Stomach (tissue), 4 donors: ENCODE measurements around the gene NOSTRIN.

Experiments used
- CTCF ChIP-seq, 7 experiments: fragments of 450-650 bp in 4 of 7; fragments of 200-600 bp in 3 of 7; sonication (generic) in 3 of 7; IDR thresholded peaks; one replicate each; pipeline ENCODE4 v1.5.1; 2016 to 2019; ENCODE audit warnings: antibody characterized with exemption in 7 of 7, control low read depth in 2 of 7, mild to moderate bottlenecking in 1 of 7
- POLR2AphosphoS5 ChIP-seq, 3 donors: sonication (generic); formaldehyde crosslinking; IDR thresholded peaks; one replicate each; pipeline ENCODE4 v1.6.1; 2016; ENCODE audit warnings: antibody characterized with exemption in 3 of 3

- TF ChIP-seq CTCF (IDR thresholded peaks at IDR 0.05) (no peak), POLR2AphosphoS5 (IDR thresholded peaks at IDR 0.05) (no peak)
Observed at GRCh38 chr2:168794968-168795367, 7.5 kb upstream of the NOSTRIN start.
